Gastrocnemius medialis (tissue), 4 donors: ENCODE results near the gene ATRNL1. TPM values are rescaled to one million over a fixed set of nuclear protein-coding genes. Genes with fewer than 3 reads are reported as not detected.

Source experiments
- ATAC-seq, 2 donors: fragments of 150-250 bp; one replicate each; pipeline ENCODE4 v1.9.1; 2016
- DNase-seq, 2 donors: peaks; one replicate each; pipeline ENCODE4 v3.0.0-alpha.2; 2019
- H3K27ac ChIP-seq, 4 donors: fragments of 200-600 bp; sonication (generic); 1 replicate in 1 of 4; 2 replicates in 3 of 4; pipeline ENCODE4 v1.5.1; 2016 to 2018; ENCODE audit warnings: mild to moderate bottlenecking in 2 of 4, moderate library complexity in 1 of 4
- H3K27me3 ChIP-seq, 3 donors: fragments of 200-600 bp; sonication (generic) in 2 of 3; 1 replicate in 1 of 3; 2 replicates in 2 of 3; pipeline versions ENCODE4 v1.5.1 to v1.6.0; 2016 to 2019; ENCODE audit warnings: mild to moderate bottlenecking in 1 of 3, moderate library complexity in 1 of 3
- H3K36me3 ChIP-seq, 2 donors: fragments of 200-600 bp; sonication (generic) in 1 of 2; one replicate each; pipeline ENCODE4 v1.5.1; 2017 to 2018
- H3K4me1 ChIP-seq, 2 donors: fragments of 200-600 bp; sonication (generic) in 1 of 2; one replicate each; pipeline ENCODE4 v1.5.1; 2016 to 2017; ENCODE audit warnings: mild to moderate bottlenecking in 2 of 2
- H3K4me3 ChIP-seq, 4 donors: fragments of 200-600 bp; sonication (generic) in 3 of 4; 1 replicate in 1 of 4; 2 replicates in 3 of 4; pipeline ENCODE4 v1.5.1; 2016 to 2019; ENCODE audit warnings: mild to moderate bottlenecking in 2 of 4
- H3K9me3 ChIP-seq, 3 donors: fragments of 200-600 bp; sonication (generic) in 2 of 3; 1 replicate in 1 of 3; 2 replicates in 2 of 3; pipeline ENCODE4 v1.5.1; 2016 to 2019
- CTCF ChIP-seq, 5 experiments: fragments of 450-650 bp in 3 of 5; fragments of 200-600 bp in 2 of 5; sonication (generic) in 2 of 5; IDR thresholded peaks in 4 of 5; conservative IDR thresholded peaks in 1 of 5; 1 replicate in 4 of 5; 2 replicates in 1 of 5; pipeline ENCODE4 v1.5.1; 2016 to 2019; ENCODE audit warnings: antibody characterized with exemption in 5 of 5, mild to moderate bottlenecking in 3 of 5, moderate library complexity in 3 of 5
- POLR2A ChIP-seq, 2 donors: fragments of 450-650 bp; IDR thresholded peaks; one replicate each; pipeline ENCODE4 v1.6.1; 2017; ENCODE audit warnings: antibody characterized with exemption in 2 of 2, mild to moderate bottlenecking in 2 of 2, moderate library complexity in 2 of 2
- in situ Hi-C, 4 donors: fragments of 200-750 bp; cut with MboI; loops; one replicate each; pipeline versions ENCODE4 v1.15.0 to v1.8.0; 2017; ENCODE audit warnings: low sequenced_read_pairs in 4 of 4
- intact Hi-C: fragments of 100-400 bp; cut with DNase I; formaldehyde crosslinking; loops from one replicate; pipeline ENCODE4 v1.15.1; 2023; ENCODE audit warnings: low total_unique reads
- total RNA-seq, 4 donors: library from RNA; depleted of rRNA; stranded (reverse); fragments of >200 nt; gene quantifications; one replicate each; pipeline versions ENCODE4 v1.1.0 to v1.2.3, GENCODE V29; 2016

Gene ATRNL1
- total RNA-seq, 4 donors from 2014 or later: 1.6 to 10.8 (median 3.8) TPM

- intact Hi-C loops: no loop called here
- in situ Hi-C loops: no loop called here
- Histone ChIP-seq H3K27ac (no peak overlapping the region), H3K27me3 (no peaks in the 10 kb centered on the region), H3K4me3 (no peak overlapping the region), H3K36me3 (no peaks in the 10 kb centered on the region), H3K4me1 (no peaks in the 10 kb centered on the region), H3K9me3 (no peaks in the 10 kb centered on the region)
- ATAC-seq: no peak
- no peak for DNase-seq
- no peak for TF ChIP-seq CTCF (IDR thresholded peaks at IDR 0.05 in 4 of 5, conservative IDR thresholded peaks at IDR 0.05 in 1 of 5)
- no peak for TF ChIP-seq POLR2A (IDR thresholded peaks at IDR 0.05)
These were observed 736.5 kb downstream of the ATRNL1 start for GRCh38 chr10:115829521-115830205.

GRCh38 chr10:115830265-115830970, 737.3 kb downstream of the ATRNL1 start:
- TF ChIP-seq POLR2A (IDR thresholded peaks at IDR 0.05): no peak
- no peak for TF ChIP-seq CTCF (IDR thresholded peaks at IDR 0.05 in 4 of 5, conservative IDR thresholded peaks at IDR 0.05 in 1 of 5)
- Histone ChIP-seq H3K27me3 (no peaks in the 10 kb centered on the region), H3K4me1 (no peaks in the 10 kb centered on the region), H3K9me3 (no peaks in the 10 kb centered on the region), H3K27ac (no peak overlapping the region), H3K36me3 (no peaks in the 10 kb centered on the region), H3K4me3 (no peak overlapping the region)
- intact Hi-C loops (no loop called here), in situ Hi-C loops (no loop called here)
- DNase-seq (no peak), ATAC-seq (no peak)

- DNase-seq (no peak), ATAC-seq (no peak)
- intact Hi-C loops (no loop called here), in situ Hi-C loops (no loop called here)
- Histone ChIP-seq H3K9me3 (no peaks in the 10 kb centered on the region), H3K4me1 (no peaks in the 10 kb centered on the region), H3K4me3 (no peak overlapping the region), H3K36me3 (no peaks in the 10 kb centered on the region), H3K27ac (no peak overlapping the region), H3K27me3 (no peaks in the 10 kb centered on the region)
- TF ChIP-seq CTCF (IDR thresholded peaks at IDR 0.05 in 4 of 5, conservative IDR thresholded peaks at IDR 0.05 in 1 of 5) (no peak), POLR2A (IDR thresholded peaks at IDR 0.05) (no peak)
These were observed 737.9 kb downstream of the ATRNL1 start for GRCh38 chr10:115831016-115831415.

GRCh38 chr10:115833119-115833518, 740.0 kb downstream of the ATRNL1 start:
- Histone ChIP-seq H3K4me3 (no peak overlapping the region), H3K4me1 (no peaks in the 10 kb centered on the region), H3K27ac (no peak overlapping the region), H3K9me3 (no peaks in the 10 kb centered on the region), H3K27me3 (no peaks in the 10 kb centered on the region), H3K36me3 (no peaks in the 10 kb centered on the region)
- DNase-seq (no peak), ATAC-seq (no peak)
- intact Hi-C loops: no loop called here
- TF ChIP-seq POLR2A (IDR thresholded peaks at IDR 0.05) (no peak), CTCF (IDR thresholded peaks at IDR 0.05 in 4 of 5, conservative IDR thresholded peaks at IDR 0.05 in 1 of 5) (no peak)
- in situ Hi-C loops: no loop called here
